HG03520 (cell line): ENCODE results near the gene SREBF1.

Experiments
- ATAC-seq: cut with Tn5 transposase; IDR thresholded peaks from one replicate; pipeline ENCODE4 v1.9.1; 2021; ENCODE audit warnings: mild to moderate bottlenecking, moderate library complexity; ENCODE audit not compliant: unreplicated experiment

The SREBF1 gene

DNA sequence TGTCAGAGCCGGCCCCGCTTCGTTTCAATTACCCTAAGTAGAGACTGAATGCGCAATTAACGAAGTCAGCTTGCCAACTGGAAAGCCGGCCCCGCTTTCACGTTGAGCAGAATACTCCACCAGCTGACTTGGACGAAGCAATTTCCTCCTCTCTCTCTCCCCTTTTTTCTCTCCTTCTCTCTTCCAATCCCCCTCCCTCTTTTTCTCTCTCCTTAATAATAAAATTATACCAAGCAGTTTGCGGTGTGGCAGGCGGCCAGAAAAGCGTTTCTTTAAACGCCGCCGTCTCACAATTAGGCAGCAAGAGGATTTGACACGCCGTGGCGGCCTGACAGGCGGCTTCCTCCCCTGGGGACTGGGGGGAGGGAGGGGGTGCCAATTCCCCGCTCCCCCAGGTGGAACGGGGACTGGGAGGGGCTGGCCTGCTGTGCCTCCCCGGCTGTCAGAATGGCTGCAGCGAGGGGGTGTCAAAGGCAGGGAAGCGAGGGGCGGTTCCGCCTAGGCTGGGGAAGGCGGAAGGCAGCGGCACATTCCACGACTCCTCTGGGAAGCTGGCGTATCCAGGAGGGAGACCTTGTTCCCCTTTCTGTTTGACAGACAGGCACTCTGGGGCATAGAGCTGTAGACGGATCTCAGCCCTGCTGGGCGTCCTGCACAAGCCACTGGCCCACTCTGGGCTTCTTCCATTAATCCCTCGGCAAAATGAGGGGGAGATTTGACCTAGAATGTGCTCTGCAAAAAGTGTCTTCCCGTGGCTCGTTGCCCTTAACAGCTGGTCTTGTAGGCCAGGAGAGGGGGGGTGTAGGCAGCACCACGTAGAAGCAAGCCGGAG lies 52.7 kb downstream of the SREBF1 start:
- no peak for ATAC-seq

DNA sequence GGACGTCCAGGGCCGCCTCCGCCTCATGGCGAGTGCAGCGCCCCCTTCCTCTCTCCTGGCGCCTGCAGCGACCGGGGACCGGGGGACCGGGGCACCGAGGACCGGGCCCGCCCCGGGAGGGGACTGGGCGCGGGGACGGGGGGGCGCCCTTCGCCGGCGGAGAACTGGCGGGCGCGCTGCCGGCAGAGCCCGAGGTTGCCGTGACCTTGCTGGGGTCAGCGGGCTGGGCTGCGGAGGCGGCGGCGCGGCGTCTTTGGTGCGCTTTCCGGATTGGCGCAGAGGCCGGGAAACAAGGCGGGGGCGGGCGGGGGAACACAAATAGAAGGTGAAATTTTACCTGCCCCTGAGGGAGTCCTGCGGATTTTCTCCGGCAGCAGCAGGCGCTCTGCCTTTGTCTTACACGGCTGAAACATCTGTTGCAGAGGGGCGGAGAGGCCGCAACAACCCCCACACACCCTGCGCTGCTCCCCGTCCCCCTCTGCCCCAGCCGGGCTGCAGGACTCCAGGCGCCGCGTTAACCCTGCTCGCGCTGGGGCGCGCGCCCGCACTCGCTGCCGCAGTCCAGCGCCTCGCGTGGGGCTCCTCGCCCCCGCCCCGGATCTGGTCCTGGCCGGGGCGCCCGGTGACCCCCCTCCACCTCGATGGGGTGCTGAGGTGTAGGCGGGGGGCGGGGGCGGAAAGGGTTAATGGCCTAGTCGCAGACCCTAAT lies 53.5 kb downstream of the SREBF1 start:
- ATAC-seq, result no peak

DNA sequence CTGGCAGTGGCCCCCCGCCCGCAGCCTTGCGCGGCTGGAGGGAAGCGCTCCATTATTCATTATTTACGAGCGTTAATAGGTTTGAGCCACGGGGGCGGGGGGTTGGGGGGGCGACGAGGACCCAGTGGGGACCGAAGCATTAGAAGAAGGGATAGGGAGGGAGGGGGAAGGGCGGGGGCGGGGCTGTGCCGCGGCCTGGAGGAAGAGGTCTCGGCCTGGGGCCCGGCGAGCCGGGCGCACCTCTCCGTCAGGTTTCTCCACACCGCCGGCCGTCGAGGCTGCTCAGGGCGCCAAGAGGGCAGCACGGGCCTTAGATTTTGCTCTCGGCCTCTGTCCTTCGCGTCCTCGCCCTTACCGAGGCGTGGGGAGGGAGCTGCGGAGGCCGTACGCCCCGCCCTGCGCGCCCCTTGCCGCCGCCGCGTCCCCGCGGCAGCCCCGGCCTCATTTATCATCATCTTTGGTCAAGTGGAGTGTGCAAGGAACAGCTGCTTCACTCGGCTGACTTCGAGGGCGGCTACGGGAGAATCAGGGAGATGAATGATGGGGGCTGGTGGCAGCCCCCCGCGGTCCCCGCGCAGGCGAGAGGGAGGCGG lies 54.2 kb downstream of the SREBF1 start:
- no peak for ATAC-seq

DNA sequence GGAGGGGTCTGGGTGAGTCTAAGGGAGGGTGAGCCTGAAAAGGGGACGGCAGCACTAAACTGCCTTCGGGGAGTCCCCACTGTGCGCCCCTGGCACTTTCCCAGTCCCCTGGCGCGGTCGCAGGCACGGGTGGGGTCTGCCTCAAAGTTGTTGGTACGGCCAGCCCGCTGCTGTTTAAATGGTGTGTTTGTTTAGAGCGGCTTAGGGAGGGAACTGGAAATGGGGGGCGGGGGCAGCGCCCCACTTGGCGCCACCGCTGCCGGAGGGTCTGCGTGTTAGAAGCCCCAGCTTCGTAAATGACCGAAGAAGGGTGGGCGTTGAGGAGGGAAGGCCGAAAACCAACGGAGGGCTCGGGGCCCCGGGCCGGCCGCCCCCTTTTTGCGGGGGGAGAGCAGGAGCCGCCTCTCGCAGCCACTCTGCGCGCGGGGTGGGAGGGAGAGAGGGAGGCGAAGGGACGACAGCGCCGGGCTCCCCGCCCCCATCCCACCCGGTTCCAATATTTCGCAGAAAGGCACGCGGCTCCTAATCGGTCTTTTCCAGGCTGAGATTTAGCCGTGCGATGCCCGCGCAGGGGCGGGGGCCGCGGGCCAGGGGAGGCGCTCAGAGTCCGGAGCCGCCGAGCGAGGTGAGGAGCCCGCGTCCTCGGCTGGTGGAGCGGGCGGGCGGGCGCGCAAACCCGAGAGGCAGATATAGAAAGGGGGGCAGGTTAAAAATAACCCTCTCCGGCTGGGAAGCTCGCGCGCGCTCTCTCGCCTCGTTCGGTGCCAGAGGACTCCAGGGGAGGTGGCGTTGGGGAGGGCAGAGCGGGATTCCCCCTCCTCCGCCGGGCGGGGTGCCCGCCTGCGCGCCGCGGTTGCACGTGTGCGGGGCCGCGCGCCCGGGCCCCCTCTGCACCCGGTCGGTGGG lies 54.9 kb downstream of the SREBF1 start:
- ATAC-seq, result no peak

DNA sequence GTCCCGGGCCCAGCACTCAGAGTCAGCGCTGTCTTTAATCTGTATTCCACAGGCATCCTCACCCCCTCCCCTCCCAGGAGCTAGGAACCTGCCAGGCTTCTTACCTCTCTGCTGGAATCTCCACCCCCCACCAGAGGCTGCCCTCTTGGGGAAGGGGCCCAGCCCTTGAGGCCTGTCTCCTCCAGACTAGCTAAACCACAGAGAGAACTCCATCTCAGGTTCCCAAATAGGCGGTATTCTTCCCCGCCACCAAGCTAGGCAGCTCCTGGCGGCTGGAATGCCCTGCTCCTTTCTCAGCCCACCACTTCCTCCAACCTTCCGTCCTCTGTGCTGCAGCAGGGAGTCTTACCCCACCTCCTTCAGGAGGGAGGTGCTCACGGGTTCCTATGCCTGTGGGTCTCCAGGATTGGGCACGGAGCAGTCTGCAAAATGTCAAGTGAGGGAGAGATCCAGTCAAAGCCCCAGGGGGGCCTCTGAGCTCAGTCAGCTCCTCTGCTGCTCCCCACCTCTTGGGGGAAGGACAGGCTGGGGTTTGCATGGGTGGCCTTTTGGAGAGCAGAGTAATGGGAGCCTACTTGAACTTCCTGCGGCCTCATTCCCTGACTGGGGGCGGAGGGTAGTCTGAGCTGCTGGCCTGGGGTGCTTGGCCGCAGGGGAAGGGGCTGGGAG lies 55.7 kb downstream of the SREBF1 start:
- ATAC-seq, result no peak

DNA sequence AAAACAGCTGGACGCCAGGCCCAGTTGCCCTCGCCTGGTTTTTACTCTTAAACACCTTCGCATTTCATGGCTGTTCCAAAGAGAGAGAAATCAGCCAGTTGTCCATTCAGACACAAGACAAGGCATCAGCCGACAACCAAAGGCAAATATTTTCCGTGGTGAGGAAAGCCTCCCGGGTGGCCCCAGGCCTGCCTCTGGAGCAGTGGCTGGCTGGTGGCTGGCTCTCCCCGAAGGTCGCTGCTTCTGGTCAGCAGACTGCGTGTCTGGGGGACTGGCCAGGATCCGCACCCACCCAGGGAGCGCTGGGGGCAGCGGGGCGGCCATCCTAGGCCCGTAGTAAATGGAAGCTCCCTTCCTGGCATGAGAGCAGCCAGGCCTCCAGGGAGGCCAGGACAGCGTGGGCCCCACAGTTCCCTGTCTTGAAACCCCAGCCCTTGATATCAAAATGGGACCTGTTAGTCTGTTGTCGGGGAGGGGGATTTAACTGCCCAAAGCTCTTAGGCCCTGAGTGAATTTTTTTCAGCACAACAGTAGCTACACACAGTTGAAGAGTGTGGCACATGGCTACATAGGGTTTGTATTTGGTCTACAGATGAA lies 57.7 kb downstream of the SREBF1 start:
- ATAC-seq, result no peak

DNA sequence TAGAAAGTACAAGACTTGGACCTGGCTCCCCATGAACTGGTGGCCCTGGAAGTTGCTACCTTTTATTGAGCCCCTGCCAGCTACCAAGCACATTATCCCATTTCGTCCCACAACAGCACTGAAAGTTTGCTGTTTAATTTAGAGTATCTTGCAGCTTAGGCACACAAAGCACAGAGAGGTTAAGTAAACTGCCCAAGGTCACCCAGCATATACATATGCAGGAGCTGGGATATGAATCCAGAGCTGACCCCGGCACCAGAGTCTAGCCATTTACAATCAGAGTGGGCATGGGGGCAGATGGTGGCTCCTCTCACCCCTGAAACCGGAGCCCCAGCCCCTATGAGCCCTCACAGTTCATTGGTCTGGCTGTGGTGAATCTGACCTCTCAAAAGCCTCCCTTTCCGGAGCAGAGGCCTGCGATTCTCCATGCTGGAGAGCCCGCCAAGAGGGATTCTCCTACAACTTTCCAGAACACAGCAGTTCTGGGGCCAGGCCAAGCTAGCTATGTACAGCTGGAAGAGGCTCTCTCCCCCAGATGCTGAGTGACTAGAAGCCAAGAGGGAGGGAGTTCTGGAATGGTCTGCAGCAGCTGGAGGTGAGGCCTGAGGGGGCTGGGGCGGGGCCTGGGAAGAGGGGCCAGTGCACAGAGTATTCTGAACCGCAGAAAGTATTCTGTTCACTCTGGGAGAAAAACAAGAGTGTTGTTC lies 58.3 kb downstream of the SREBF1 start:
- ATAC-seq, result no peak

DNA sequence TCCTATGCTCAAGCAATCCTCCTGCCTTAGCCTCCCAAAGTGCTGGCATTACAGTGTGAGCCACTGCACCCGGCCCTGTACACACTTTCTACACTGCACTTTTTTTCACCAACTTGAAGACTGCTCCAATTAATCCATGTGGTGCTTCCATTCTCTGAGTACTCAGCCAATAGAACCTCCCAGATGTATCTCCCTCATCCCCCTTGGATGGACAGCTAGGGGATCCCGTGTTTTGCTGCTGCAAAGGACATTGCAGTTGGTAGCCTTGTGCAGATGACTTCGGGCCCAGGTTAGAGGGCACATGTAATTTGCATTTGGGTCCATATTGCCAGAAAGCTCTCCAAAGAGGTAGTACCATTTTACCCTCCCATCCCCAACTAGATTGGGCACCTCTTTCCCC lies 59.9 kb downstream of the SREBF1 start:
- no peak for ATAC-seq

DNA sequence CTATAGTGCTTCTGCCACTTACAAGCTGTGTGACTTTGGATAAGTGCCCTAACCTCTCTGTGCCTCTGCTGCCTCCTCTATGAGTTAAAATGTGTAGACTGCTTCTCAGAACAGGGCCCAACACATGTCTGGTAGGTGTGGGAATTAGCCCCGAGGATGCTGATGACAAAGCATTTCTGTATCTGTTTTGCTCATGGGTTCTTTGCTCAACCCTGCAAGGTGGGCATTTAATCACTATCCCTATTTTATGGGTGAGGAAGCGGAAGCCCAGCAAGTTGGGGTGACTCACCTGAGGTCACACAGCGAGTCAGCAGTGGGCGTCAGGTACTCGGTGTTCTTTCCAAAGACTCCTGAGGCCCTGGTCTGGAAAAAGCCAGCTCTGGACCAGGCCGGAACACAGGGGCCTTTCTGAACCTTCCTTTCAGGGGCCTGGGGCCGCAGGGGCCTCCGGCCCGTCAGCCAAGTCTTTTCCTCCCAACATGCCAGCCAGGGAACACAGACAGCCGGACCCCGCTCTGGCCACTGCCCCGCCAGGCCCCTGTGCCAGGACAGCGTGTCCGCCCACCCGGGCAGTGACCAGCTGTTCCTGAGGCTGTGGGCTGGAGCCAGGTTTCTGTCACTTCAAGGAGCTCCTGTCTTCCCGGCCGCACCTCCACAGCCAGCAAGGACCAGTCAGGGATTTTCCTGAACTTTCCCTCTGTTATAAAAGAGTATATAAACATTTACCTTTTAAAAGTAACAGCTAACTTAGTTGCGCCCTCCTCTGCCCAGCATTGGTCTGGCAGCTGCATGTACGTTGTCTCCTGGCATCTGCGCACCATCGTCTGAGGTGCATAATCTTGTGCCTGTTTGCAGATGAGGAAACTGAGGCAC lies 62.5 kb downstream of the SREBF1 start:
- no peak for ATAC-seq

DNA sequence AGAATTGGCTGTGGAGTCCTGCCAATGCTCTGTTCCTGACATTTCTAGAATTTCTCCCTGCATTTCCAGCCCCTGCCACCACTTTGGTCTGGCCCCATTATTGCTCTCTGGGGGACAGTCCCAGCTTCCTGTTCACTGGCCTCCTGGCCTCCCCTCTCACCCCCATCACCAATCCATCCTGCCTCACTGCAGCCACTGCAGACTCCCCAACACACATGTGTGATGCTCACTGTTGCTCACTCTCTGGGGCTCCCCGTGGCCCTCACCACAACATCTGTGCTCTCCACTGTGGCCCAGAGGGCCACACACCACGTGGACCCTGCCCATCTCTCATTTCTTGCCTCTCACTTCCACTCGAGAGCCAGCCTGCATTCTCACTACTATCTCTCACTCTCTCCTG lies 64.6 kb downstream of the SREBF1 start:
- no peak for ATAC-seq

DNA sequence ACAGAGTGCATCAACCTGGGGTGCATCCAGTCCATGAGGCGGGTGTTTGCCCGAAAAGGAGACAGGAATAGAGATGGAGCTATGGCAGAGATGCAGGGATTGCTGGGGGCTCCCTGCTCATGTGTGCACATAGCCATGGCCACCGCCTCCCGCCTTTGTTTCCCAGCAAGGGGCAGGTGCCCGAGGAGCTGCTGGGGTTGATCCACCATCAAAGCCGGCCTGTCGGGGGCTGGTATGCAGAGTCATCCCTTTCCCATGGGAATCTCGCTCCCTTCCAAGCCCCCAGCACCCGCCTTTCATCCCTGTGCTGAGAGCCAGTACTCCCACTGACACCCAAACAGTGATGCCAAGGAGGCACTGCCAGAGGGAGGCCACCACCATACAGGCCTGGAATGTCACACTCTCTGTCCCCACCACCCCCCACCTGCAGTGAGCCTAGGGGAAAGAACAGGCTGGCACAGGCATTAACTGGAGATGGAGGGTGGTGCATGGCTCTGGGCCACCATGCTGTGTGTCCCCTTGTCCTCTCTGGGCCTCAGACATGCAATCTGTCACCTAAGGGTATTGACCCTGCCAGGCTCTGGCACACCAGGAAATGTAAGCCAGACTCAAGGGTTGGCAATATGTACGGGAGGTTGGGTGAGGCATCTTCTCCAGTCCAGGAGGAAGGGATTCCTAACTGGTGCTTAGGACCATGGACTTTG lies 65.1 kb downstream of the SREBF1 start:
- no peak for ATAC-seq

DNA sequence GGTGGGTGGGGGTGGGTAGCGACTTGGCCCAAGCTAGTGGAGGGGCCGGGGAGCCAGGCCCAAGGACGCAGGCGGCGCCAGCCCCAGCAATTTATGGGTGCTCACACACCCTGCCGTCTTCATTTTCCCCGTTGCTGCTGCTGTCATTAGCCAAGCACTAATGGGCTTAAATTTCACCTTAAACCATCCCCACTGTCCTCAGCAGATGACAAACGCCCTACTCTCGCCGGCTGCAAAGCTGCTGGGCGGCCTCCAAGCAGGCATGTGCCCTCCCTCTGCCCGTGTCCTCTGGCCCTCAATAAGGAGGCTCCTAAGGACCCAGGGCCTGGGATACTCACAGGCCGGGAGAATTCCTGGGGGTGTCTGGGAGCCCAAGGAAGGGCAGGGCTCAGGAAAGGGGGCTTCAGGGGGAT lies 66.1 kb downstream of the SREBF1 start:
- ATAC-seq, result no peak

DNA sequence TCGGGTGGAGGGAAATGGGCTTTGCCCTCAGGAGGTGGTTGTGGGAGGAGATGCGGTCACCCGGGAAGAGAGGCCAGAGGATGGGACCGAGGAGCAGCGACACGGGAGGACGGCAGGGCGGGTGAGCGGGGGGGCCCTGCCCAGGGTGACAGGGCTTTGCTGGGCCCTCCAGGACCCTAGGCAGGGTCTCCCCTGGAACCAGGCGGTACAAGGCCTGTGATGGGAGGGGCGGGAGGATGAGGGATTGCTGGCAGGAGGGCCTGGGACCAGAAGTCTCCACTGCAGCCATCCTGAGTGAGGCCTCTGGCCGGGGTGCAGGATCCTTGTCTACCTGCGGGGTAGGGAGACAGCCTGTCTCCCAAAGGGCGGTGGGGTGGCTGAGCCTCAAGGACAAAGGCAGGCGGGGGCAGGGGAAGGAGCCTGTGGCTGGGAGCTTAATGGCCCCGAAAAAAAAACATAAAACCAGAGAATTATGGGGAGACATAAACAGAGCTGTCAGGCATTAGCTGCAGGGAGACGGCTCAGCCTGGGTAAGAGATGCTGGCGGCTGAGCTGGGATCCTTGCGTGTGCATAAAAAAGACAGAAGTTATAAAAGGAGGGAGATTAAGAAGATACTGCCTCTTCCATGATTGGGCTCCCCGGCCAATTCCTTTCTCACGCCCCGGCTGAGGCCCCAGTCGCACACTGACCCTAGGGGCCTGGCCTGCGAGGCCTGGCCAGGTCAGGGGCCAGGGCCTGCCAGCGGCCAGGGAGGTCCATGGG lies 66.7 kb downstream of the SREBF1 start:
- ATAC-seq, result no peak

DNA sequence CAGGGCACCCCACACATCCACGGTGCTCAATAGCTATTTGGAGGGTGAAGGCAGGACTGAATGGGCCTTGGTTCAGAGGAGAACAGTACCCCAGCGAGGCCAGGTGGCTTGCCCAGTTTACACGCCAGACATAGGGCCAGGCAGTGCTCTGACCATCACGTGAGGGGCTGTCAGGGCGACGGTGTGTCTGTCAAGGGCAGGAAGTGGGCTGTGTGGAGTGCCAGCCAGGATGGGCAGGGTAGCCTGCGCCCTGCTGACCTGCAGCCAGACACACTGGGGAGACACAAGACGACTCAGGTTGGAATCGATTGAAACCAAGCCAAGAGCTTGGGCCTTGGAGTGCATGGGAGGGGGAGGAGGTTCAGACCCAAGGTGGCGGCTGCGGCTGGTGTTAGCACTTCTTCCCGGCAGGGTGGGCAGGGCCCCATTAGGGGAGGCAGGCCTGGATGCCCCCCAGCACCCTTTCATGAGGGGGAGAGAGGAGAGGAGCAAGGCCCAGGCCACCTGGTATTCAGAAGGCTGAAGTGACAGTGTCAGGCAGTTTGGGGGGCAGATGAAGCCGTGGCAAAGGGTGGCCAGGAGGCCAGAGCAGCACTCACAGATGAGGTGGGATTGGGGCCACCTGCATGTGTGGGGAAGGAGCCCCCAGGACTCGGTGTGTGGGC lies 68.2 kb downstream of the SREBF1 start:
- no peak for ATAC-seq

DNA sequence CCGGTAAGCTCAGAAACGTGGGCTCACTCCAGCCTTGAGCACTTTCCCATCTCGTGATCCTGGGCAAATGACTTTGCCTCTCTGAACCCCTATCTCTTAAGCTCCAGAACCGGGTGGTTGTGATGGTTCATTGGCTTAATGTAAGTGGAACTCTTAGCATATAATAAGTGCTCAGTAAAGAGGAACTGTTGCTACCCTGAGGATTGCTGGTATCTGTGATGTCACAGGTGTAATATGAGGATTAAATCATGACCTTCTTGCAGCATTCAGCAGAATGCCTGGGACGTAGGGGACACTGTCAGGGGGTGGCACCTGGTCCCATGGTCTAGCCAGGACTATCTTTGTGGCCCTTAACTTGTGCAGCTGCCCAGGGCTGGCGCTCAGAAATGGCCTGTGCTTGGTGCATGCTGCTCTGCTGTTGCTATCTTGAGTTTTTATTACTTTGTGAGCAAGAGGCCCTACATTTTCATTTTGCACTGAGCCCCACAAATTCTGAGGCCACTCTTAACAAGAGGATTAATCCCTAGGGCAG lies 68.8 kb downstream of the SREBF1 start:
- no peak for ATAC-seq

DNA sequence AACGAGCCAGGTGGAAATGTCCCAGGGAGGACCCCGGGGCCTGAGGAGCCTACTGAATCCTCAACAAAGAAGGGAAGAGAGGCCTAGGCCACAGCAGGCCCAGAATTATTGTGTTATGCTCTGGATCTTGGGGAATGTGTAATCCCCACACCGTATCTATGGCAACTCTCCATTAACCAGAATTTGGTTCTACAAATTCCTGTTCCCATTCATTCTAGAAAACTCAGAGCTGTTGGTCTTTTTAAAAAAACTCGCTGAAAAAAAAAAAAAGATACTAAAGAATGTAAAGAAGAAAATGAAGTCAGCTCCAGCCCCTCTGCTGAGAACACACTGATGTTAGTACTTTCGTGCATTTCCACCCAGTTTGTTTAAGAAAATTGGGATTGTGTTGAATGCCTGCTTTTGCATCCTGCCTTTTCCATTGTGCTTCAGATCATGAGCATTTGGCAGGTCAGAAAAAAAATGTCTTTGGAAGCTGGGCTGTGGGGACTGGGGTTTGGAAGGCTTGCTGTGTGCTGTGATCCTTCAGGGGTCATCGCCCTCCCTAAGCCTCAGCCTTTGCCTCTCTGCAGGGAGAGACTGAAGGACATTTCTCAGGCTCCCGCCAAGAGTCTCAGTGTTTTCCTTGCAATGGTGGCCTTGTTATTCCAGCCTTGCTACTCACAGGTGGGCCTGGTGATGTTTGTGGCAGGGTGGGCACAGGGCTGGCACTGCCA lies 69.5 kb downstream of the SREBF1 start:
- no peak for ATAC-seq
